A673 (cell line): ENCODE measurements around the gene MCM3AP.

Experiments
- EZH2 ChIP-seq: fragments of 200-600 bp; sonication (generic); IDR thresholded peaks from 2 replicates; pipeline ENCODE4 v1.6.1; 2017; ENCODE audit warnings: borderline replicate concordance, low read depth, mild to moderate bottlenecking, mixed read lengths, antibody characterized with exemption, low read length; ENCODE audit not compliant: poor library complexity, severe bottlenecking
- TF ChIP-seq, protein P1 (sequence below): fragments of 300-800, 200-600 bp; sonication (generic); conservative IDR thresholded peaks from 2 replicates; pipeline ENCODE4 v1.5.1; 2017; ENCODE audit warnings: low read depth, mild to moderate bottlenecking, antibody characterized with exemption, low read length, moderate library complexity, mixed read lengths

DNA sequence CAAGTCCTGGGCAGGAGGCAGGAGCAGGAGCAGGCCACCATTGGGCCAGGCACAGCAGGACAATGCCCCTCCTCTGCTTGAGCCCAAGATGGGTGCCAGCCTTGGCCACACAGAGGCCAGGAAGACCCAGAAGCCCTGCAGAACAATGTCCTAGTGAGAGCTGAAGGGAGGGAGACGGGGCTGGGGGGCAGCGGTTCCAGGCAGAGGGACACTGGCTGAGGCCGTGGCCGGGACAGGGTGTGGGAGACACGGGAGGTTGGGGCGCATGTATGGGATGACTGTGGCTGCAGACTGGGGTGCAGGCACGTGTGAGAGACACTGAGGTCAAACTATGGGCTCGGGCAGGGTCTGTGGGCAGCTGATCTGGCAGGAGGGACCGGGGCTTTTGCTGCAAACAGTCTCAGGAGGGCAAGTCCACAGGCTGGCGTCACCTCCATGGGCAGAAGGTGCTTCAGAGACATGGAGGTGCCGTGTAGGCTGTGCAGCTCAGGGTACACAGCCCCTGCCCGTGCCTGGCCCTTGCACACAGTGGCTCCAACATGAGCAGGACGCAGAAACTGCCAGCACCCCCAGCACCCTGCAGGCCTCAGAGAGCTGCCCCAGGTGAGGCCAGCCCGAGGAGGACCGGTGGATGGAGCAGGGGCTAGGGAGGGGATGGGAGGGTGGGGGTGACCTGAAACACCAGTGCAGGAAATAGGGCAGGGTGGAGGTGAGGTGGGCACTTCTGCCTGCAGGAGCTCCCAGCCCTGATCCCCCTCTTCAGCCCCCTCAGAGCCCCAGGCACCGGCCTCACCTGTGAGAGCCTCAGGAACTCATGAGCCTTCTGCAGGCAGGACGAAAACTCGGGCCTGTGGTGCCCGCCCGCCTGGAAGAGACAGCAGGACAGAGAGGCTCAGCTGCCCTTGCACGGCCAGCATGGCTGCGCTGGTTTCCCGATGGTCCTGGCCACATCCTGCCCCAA, 76.4 kb downstream of the MCM3AP start:
- TF ChIP-seq, protein P1, sequence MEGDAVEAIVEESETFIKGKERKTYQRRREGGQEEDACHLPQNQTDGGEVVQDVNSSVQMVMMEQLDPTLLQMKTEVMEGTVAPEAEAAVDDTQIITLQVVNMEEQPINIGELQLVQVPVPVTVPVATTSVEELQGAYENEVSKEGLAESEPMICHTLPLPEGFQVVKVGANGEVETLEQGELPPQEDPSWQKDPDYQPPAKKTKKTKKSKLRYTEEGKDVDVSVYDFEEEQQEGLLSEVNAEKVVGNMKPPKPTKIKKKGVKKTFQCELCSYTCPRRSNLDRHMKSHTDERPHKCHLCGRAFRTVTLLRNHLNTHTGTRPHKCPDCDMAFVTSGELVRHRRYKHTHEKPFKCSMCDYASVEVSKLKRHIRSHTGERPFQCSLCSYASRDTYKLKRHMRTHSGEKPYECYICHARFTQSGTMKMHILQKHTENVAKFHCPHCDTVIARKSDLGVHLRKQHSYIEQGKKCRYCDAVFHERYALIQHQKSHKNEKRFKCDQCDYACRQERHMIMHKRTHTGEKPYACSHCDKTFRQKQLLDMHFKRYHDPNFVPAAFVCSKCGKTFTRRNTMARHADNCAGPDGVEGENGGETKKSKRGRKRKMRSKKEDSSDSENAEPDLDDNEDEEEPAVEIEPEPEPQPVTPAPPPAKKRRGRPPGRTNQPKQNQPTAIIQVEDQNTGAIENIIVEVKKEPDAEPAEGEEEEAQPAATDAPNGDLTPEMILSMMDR = no peak
- no peak for TF ChIP-seq EZH2
